CD4-positive, alpha-beta T cell treated with Interleukin-4 for 1 hour (primary cell): ENCODE results near the gene POLD1.

Experiments used
- DNase-seq, 2 donors: peaks; one replicate each; pipeline ENCODE4 v3.0.0-alpha.2; 2020 to 2022

The POLD1 gene

GRCh38 chr19:50392759-50393158 lies 8.6 kb downstream of the POLD1 start:
- DNase-seq, result no peak

GRCh38 chr19:50393589-50393988 lies 9.4 kb downstream of the POLD1 start:
- no peak for DNase-seq

GRCh38 chr19:50394017-50394416 lies 9.9 kb downstream of the POLD1 start:
- DNase-seq, result no peak

- no peak for DNase-seq
These were observed 14.7 kb downstream of the POLD1 start for GRCh38 chr19:50398675-50399367.

DNA sequence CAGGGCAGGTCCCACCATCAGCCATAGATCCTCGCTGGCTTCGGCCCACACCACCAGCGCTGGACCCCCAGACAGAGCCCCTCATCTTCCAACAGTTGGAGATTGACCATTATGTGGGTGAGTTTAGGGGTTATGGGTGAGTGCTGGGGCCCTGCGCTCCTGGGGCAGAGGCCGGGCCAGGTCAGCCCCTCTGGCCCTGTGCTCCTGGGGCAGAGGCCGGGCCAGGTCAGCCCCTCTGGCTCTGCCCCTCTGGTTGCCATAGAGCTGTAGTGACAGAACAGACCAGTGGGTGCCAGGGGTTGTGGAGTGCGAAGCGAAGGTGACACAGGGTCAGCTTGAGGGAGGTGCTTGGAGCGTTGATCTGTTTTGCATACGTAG lies 15.2 kb downstream of the POLD1 start:
- DNase-seq, result no peak

GRCh38 chr19:50401605-50402450 lies 17.7 kb downstream of the POLD1 start:
- no peak for DNase-seq

DNA sequence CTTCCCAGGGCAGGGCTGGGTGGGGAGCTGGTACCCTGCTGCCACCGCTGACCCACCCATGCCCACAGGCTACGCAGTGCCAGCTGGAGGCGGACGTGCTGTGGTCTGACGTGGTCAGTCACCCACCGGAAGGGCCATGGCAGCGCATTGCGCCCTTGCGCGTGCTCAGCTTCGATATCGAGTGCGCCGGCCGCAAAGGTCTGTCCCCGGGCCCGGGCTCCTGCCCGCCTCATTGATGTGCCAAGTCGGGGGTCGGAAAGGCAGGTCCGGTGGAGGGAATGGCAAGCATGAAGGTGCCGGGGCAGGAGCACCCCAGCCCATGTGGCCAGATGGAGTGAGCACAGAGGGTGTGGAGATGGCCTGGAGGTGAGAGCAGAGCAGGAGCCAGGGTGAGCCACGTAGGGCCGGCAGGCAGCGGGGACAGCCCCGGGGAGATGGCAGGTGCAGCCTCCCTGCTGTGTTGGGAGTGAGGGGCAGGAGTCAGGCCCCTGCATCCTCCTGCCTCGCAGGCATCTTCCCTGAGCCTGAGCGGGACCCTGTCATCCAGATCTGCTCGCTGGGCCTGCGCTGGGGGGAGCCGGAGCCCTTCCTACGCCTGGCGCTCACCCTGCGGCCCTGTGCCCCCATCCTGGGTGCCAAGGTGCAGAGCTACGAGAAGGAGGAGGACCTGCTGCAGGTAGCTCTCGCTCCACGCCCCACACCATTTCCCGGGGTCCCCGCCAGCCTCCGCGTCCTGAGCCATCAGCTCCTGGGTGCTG lies 18.6 kb downstream of the POLD1 start:
- no peak for DNase-seq

DNA sequence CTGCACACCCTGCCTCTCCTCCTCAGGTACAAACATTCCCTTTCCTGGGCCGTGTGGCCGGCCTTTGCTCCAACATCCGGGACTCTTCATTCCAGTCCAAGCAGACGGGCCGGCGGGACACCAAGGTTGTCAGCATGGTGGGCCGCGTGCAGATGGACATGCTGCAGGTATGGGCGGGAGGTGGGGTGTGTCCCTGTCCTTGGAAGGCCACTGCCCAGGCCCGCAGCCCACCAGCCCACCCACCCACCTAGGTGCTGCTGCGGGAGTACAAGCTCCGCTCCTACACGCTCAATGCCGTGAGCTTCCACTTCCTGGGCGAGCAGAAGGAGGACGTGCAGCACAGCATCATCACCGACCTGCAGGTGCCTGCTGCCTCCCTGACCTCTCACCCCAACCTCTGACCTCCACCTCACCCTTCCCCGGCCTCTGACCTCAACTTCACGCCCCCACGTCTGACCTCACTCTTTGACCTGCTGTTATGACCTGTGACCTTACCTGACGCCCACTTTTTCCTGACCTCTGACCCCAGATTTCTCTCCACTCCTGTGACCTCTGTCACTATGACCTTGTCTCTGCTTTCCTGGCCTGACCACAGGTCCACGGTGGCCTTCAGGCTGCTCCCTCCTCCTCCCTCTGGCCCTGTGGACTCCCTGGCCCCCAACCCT lies 22.1 kb downstream of the POLD1 start:
- no peak for DNase-seq

- no peak for DNase-seq
These were observed 22.7 kb downstream of the POLD1 start for GRCh38 chr19:50406829-50407228.

- no peak for DNase-seq
These were observed 25.2 kb downstream of the POLD1 start for GRCh38 chr19:50409347-50409746.

DNA sequence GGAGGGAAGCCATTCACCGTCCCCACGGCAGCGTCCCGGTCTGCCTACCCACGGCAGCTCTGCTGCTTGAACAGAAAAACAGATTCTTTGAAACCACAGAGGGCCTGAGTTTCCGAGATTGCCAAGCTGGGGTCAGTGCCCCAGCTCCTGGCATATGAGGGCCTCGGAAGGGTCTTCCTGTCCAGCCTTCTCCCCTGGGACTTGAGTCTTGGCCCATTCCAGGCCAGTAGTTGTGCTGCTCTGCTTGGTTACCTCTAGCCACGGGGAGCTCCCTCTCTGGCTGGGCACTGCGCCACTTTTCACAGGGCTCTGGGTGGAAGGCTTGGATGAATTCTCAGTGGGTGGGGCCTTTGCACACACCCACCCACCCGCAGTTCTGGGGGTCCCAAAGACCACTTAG lies 26.0 kb downstream of the POLD1 start:
- DNase-seq, result no peak

GRCh38 chr19:50412419-50412818 lies 28.3 kb downstream of the POLD1 start:
- no peak for DNase-seq

DNA sequence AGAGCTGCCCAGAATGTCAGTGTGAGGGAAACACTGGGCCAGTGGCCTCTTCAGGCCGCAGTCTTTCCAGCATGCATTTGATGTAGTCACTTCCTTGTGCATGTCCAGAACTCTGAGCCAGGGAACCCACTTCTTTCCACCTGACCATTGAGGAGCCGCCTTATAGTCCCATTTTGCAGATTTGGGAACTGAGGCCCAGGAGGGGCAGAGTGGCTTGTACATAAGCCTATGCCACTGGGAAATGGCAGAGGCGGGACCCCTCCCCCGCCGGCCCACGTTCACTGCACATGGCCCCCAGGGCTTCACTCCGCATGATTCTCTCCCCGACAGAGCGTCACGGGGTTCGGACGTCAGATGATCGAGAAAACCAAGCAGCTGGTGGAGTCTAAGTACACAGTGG lies 28.9 kb downstream of the POLD1 start:
- no peak for DNase-seq

- DNase-seq, result no peak
These were observed 29.4 kb downstream of the POLD1 start for GRCh38 chr19:50413531-50413930.

DNA sequence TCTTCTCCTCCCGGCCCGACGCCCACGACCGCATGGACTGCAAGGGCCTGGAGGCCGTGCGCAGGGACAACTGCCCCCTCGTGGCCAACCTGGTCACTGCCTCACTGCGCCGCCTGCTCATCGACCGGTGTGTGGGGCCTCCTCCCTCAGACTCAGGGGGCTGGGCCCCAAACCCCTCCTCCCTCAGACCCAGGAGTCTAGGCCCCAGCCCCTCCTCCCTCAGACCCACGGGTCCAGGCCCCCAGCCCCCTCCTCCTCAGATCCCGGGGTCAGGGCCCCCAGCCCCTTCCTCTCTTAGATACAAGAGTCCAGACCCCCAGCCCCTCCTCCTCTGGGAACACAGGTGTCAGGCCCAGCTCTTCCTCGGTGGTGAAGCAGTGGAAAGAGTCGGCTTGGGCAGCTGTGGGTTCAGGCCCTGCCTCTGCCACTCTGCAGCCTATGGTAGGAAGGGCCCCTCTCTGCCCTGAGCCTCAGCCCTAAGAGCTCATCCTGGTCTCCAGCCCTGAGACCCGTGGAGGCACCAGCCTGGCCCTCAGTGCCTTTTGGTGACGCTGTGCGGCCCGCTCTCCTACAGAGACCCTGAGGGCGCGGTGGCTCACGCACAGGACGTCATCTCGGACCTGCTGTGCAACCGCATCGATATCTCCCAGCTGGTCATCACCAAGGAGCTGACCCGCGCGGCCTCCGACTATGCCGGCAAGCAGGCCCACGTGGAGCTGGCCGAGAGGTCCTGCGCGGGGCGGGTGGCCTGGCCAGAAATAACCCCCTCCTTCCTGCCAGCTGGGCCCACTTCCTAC lies 30.9 kb downstream of the POLD1 start:
- DNase-seq, result peak; percentile 77 to 85

DNA sequence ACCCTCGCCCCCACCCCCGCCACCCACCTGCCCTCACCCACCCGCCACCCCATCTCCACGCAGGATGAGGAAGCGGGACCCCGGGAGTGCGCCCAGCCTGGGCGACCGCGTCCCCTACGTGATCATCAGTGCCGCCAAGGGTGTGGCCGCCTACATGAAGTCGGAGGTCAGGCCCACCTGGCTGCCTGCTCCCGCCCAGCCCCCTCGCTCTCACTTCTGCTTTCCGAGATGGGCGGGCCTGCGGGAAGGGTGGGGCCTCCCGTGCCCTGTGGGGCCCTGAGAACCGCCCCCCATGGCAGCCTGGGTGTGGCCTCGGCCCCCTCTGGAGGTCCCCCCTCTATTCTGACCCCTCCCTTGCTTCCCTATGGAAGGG lies 31.5 kb downstream of the POLD1 start:
- DNase-seq, result peak; percentile 18 to 88

- no peak for DNase-seq
These were observed 32.2 kb downstream of the POLD1 start for GRCh38 chr19:50416034-50416977.

GRCh38 chr19:50417111-50418081 lies 33.2 kb downstream of the POLD1 start:
- DNase-seq, result peak in 1 of 2 donors; percentile 41

- peak in 1 of 2 donors; percentile 60 for DNase-seq
These were observed 34.3 kb downstream of the POLD1 start, which contains the start of gene SPIB for GRCh38 chr19:50418176-50419021. TSS of gene SPIB (plus strand) at chr19:50418938. CDS start at chr19:50418963, 25 bp downstream.
